ENCODE measurements around the gene TWSG1. TPM values are rescaled to one million over a fixed set of nuclear protein-coding genes. Genes with fewer than 3 reads are reported as not detected.
"Not testable (repeated sequence)": the region's sequence is repeated elsewhere in the genome, so short reads cannot be mapped to it uniquely, and the experiment has no call there.

TWSG1 gene
- total RNA-seq, 1 experiment from 2014 or later: 43.7 TPM

- CTCF ChIA-PET: no interaction called here
- Mint-ChIP-seq H3K36me3 (ENCODE audit: insufficient read depth, unreplicated experiment) (no peaks in the 10 kb centered on the region), H3K27ac (ENCODE audit: unreplicated experiment) (no peak overlapping the region), H3K4me3 (ENCODE audit: unreplicated experiment) (no peak overlapping the region), H3K4me1 (ENCODE audit: low read depth, unreplicated experiment) (no peaks in the 10 kb centered on the region), H3K9me3 (ENCODE audit: unreplicated experiment) (peaks cover 23% of the 10 kb centered on the region), H3K27me3 (ENCODE audit: insufficient read depth, unreplicated experiment) (no peaks in the 10 kb centered on the region)
- no peaks in the 10 kb centered on the region for H3K36me3 ChIP-seq (ENCODE audit: control insufficient read depth, insufficient read depth, low read length)
- intact Hi-C loops (cut with micrococcal nuclease; ENCODE audit: unreplicated experiment): no loop called here
- H3K27me3 ChIP-seq (replicated peaks; ENCODE audit: control insufficient read depth, insufficient read depth, low read length): no peaks in the 10 kb centered on the region
- DNase-seq: no peak
- H3K4me3 ChIP-seq (ENCODE audit: low read depth, low read length): no peak overlapping the region
- POLR2A ChIA-PET: no interaction called here
- H3K9me3 ChIP-seq: peaks cover 4% of the 10 kb centered on the region; the same call in 1 of the 2 replicates
- 0 out of 2 replicates have a peak, but pooled peaks cover 3% of the 10 kb centered on the region for H3K4me1 ChIP-seq
- TF ChIP-seq, protein P1, sequence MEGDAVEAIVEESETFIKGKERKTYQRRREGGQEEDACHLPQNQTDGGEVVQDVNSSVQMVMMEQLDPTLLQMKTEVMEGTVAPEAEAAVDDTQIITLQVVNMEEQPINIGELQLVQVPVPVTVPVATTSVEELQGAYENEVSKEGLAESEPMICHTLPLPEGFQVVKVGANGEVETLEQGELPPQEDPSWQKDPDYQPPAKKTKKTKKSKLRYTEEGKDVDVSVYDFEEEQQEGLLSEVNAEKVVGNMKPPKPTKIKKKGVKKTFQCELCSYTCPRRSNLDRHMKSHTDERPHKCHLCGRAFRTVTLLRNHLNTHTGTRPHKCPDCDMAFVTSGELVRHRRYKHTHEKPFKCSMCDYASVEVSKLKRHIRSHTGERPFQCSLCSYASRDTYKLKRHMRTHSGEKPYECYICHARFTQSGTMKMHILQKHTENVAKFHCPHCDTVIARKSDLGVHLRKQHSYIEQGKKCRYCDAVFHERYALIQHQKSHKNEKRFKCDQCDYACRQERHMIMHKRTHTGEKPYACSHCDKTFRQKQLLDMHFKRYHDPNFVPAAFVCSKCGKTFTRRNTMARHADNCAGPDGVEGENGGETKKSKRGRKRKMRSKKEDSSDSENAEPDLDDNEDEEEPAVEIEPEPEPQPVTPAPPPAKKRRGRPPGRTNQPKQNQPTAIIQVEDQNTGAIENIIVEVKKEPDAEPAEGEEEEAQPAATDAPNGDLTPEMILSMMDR (IDR thresholded peaks at IDR 0.05; ENCODE audit: insufficient read depth in 1 of 2, low read depth in 1 of 2, low read length in 1 of 2, severe bottlenecking in 1 of 2, unreplicated experiment in 1 of 2): no peak
- BruUV-seq (replicated peaks): no TSS peak
These were observed 112.8 kb downstream of the TWSG1 start for GRCh38 chr18:9447334-9447733.

DNA sequence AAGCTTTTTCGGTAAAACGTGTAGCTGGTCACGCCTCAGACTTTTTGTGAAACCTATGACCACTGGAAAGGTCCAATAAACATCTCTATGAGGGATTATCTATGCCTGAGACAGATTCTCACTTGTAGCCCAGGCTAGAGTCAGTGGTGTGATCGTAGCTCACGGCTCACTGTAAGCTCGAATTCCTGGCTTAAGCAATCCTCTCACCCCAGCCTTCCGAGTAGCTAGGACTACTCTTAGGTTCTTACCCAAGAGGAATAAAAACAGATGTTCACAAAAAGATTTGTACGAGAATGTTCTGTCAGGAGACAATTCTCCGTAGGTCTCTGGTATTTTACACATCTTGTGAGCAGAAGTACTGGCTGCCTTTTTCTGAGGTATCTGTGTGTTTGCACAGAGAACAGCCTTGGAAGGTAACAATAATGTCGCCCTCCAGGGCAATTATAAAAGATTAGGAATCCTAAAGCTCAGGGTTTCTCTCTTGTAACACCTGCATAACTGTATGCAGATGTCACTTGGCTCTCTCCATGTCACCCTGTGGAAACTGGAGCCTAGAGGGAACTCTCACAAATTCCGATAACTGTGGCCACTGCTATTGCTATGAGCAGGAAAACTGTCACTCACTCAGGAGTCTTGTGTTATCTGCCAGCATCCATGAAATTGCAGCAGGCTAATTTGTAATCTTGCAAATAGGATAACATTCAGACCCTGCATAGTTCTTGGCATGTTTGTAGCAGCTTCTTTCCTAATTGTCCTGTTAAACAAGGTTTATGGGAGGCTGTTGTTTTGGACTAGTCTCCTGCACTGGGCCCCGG, 115.2 kb downstream of the TWSG1 start:
- CTCF ChIA-PET: no interaction called here
- Histone ChIP-seq H3K36me3 (ENCODE audit: control insufficient read depth, insufficient read depth, low read length) (no peaks in the 10 kb centered on the region), H3K9me3 (peaks cover 4% of the 10 kb centered on the region; the same call in 1 of the 2 replicates), H3K4me3 (ENCODE audit: low read depth, low read length) (no peak overlapping the region), H3K27me3 (replicated peaks; ENCODE audit: control insufficient read depth, insufficient read depth, low read length) (no peaks in the 10 kb centered on the region), H3K4me1 (0 out of 2 replicates have a peak, but pooled peaks cover 3% of the 10 kb centered on the region)
- no peak overlapping the region for H3K27ac Mint-ChIP-seq (ENCODE audit: unreplicated experiment)
- POLR2A ChIA-PET: no interaction called here
- TF ChIP-seq, protein P1 (IDR thresholded peaks at IDR 0.05; ENCODE audit: insufficient read depth in 1 of 2, low read depth in 1 of 2, low read length in 1 of 2, severe bottlenecking in 1 of 2, unreplicated experiment in 1 of 2): no peak
- H3K27me3 Mint-ChIP-seq (ENCODE audit: insufficient read depth, unreplicated experiment): no peaks in the 10 kb centered on the region
- no TSS peak for BruUV-seq (replicated peaks)
- H3K36me3 Mint-ChIP-seq (ENCODE audit: insufficient read depth, unreplicated experiment): no peaks in the 10 kb centered on the region
- peaks cover 23% of the 10 kb centered on the region for H3K9me3 Mint-ChIP-seq (ENCODE audit: unreplicated experiment)
- no peak overlapping the region for H3K4me3 Mint-ChIP-seq (ENCODE audit: unreplicated experiment)
- intact Hi-C loops (cut with micrococcal nuclease; ENCODE audit: unreplicated experiment): no loop called here
- no peak for DNase-seq
- H3K4me1 Mint-ChIP-seq (ENCODE audit: low read depth, unreplicated experiment): no peaks in the 10 kb centered on the region

- POLR2A ChIA-PET; H3K4me1 Mint-ChIP-seq (ENCODE audit: low read depth, unreplicated experiment); H3K36me3 ChIP-seq (ENCODE audit: control insufficient read depth, insufficient read depth, low read length); CTCF ChIA-PET; intact Hi-C loops (cut with micrococcal nuclease; ENCODE audit: unreplicated experiment); BruUV-seq (replicated peaks); DNase-seq; H3K4me1 ChIP-seq; H3K4me3 ChIP-seq (ENCODE audit: low read depth, low read length); H3K27me3 ChIP-seq (replicated peaks; ENCODE audit: control insufficient read depth, insufficient read depth, low read length); H3K36me3 Mint-ChIP-seq (ENCODE audit: insufficient read depth, unreplicated experiment); H3K9me3 ChIP-seq; H3K27me3 Mint-ChIP-seq (ENCODE audit: insufficient read depth, unreplicated experiment); H3K27ac Mint-ChIP-seq (ENCODE audit: unreplicated experiment); H3K4me3 Mint-ChIP-seq (ENCODE audit: unreplicated experiment): not testable (repeated sequence)
- H3K9me3 Mint-ChIP-seq (ENCODE audit: unreplicated experiment): peaks cover 16% of the 10 kb centered on the region
These were observed 116.3 kb downstream of the TWSG1 start for GRCh38 chr18:9450920-9451319.

Other genes with a start within 250 kb of the TWSG1 start
- 211 and 220 TPM in 2 replicates for gene NDUFV2, start 232.1 kb upstream of the TWSG1 start, total RNA-seq (2022)
- gene ANKRD12, start 198.0 kb upstream of the TWSG1 start, total RNA-seq (2022): 33.2 and 36.5 TPM in 2 replicates
- 64.9 and 66.3 TPM in 2 replicates for gene RALBP1, start 140.7 kb downstream of the TWSG1 start, total RNA-seq (2022)